Uterus (tissue), 2 donors: ENCODE measurements around the gene PRKCD.

Experiments
- CTCF ChIP-seq, 4 experiments: fragments of 200-600 bp in 2 of 4; fragments of 450-650 bp in 2 of 4; sonication (generic) in 2 of 4; IDR thresholded peaks; one replicate each; pipeline ENCODE4 v1.5.1; 2016 to 2019; ENCODE audit warnings: antibody characterized with exemption in 4 of 4, mild to moderate bottlenecking in 2 of 4, moderate library complexity in 1 of 4
- POLR2A ChIP-seq, 2 donors: fragments of 450-650 bp; IDR thresholded peaks; one replicate each; pipeline ENCODE4 v1.6.1; 2016; ENCODE audit warnings: antibody characterized with exemption in 2 of 2, mild to moderate bottlenecking in 1 of 2, moderate library complexity in 1 of 2

DNA sequence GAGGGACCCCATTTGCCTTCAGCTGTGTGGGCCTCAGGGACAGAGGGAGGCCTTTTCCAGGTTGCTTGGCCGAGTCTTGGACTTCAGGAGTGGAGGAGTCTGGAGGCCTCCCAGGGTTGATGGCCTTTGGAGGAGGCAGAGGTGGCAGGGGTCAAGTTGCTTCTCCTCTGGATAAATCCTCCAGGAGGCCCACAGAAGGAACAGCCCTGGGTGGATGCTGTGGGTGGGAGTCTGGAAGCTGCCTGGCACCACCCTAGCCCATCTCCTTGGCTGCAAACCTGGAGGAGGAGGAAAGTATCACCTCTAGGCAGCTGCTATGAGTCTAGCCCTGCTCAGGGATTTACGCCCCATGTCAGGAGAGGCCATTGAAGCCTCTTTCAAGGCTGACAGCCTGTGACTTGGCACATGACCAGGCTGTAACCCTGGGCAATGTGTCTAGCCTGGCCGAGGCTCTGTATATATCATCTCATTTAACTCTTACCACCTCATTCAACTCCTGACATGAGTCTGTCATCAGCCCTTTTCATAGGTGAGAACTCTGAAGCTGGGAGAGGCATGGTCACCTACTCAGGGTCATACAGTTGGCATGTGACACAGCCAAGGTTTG is 2.9 kb upstream of the PRKCD start:
- no peak for TF ChIP-seq CTCF (IDR thresholded peaks at IDR 0.05)
- TF ChIP-seq POLR2A (IDR thresholded peaks at IDR 0.05): no peak
